ENCODE measurements around the gene ABCC3.

The ABCC3 gene

DNA sequence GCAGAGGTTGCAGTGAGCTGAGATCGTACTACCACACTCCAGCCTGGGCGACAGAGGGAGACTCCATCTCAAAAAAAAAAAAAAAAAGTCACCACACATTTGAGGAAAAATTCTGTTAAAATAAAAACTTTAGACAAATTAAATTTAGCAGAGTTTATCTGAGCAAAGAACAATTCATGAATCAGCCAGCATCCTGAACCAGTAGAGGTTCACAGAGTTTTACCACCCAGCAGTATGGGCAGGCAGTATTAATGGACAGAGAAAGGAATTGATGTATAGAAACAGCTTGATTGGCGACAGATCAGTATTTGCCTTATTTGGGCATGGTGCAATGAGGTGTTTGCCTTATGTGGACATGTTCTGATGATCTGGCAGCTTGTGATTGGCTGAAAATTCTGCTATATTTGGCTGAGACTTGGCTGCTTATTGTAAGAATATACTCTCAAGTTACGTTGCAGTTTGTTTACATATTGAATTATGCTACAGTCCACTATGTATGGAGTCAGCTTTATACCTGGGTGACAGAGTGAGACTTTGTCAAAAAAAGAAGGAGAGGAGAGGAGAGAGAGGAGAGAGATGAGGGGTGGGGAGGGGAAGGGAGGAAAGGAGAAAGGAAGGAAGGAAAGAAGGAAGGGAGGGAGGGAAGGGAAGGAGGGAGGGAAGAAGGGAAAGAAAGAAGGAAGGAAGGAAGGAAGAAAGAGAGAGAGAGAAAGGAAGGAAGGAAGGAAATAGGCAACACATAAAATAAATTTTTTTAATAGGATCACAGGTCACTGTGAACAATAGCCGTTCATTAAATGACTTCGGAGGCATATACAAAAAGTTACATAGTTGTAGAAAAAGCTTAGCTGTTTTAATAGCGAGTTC is 14.6 kb downstream of the ABCC3 start:
- no peak for DNase-seq

DNA sequence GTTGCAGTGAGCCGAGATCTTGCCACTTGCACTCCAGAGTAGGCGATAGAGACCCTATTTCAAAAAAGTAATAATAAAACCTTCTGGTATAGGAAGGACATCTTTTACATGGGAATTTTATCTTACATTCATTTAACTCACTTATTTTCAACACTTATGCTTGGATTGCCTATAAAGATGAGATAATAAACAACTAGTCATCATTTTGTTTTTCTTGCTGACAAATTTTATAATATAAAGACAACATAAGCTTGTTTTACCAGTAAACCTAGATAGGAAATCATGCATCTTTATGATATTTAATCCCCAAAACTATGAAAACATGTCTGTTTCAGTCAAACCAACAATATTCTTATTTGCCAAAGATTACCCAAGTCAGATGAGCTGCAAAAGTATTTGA is 17.0 kb downstream of the ABCC3 start:
- no peak for DNase-seq

DNA sequence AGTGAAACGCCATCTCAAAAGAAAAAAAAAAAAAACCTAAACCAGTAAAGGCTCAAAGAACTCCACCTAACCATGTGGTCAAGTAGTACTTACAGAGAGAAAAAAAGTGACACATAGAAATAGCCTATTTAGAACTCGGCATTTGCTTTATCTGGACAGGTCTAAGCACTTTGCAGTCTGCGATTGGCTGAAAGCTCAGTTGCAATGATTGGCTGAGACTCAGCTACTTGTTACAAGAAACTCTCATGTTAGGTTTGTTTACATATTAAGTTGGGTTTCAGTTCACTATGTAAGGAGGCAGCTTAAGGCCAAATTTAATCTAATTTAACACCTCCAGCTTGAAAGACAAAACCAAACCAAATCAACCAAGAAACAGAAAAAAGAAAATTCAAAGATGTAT is 19.1 kb downstream of the ABCC3 start:
- no peak for DNase-seq

DNA sequence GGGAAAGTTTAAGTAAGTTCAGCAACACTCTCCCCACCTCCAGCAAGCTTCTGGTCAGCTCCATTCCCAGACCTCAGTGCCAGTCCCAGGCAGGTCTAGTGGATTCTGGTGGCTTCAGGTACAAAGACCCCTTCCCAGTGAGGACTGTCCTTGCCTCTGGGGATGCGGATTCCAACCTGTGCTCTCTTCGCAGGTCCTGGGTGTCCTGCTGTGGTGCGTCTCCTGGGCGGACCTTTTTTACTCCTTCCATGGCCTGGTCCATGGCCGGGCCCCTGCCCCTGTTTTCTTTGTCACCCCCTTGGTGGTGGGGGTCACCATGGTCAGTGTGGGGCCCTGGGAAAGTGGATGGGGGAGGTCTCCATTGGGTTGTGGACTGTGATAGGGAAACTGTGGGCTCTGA is 21.8 kb downstream of the ABCC3 start:
- DNase-seq, result no peak

DNA sequence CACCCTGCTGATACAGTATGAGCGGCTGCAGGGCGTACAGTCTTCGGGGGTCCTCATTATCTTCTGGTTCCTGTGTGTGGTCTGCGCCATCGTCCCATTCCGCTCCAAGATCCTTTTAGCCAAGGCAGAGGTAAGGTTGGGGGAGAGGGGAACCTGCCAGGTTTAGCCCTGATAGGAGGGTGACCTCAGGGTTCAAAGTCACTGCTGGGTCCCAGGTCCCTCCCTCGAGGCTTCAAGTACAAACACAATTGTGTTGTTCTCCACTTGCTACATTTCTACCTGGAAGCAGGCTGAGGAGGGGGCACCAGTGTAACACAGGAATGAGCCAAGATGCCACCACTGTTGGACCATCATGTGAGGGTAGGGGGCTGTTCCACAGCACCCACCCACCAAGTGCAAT is 22.4 kb downstream of the ABCC3 start:
- DNase-seq, result no peak

DNA sequence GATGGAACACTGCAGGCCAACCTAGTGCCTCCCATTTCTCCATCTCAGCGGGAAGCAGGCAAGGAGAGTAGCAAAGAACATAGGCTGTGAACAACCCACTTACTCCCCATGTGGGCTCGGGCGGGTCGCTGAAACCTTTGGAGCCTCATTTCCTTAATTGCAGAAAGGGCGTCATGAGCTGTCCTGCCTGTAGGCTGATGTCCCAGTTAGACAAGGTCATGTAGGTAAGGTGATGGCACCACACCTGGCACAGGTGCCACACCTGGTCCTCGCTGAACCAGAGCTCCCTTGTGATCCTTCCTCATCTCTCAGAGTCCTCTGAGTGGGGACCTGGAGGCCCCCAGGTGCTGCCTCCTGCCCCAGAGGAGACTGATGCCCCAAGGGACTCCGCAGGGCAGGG is 22.9 kb downstream of the ABCC3 start:
- DNase-seq, result no peak

DNA sequence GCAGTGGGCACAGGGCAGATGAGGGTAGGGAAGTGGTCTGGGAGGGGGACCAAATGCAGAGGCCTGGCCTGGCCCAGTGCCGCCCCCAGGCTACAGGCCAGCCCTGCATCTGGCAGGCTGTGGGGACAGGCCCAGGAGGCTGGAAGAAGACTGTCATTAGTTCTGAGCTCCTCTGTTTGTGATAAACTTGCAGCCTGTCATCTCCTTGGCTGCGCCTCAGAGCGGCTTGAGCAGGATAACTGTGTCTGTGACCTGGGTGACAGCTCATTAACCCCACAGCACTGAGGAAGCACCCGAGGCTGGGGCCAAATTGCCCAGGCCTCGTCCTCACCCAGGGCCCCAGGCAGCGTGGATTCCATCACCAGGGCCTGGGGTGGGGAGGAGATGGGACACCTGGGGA is 23.9 kb downstream of the ABCC3 start:
- DNase-seq, result no peak

DNA sequence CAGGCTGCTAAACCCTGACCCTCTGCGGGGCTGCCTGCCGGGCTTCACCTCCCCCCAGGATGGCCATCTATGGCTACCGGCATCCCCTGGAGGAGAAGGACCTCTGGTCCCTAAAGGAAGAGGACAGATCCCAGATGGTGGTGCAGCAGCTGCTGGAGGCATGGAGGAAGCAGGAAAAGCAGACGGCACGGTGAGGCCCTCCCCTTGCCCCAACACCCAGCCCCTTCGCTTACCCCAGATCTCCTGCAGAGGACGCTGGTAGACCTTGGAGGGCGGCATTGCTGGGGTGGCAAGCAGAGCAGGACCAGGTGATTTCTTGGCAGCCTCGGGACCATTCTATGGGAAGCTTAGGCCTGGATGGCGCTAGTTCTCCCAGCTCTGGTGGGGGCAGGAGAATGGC is 24.5 kb downstream of the ABCC3 start:
- no peak for DNase-seq

DNA sequence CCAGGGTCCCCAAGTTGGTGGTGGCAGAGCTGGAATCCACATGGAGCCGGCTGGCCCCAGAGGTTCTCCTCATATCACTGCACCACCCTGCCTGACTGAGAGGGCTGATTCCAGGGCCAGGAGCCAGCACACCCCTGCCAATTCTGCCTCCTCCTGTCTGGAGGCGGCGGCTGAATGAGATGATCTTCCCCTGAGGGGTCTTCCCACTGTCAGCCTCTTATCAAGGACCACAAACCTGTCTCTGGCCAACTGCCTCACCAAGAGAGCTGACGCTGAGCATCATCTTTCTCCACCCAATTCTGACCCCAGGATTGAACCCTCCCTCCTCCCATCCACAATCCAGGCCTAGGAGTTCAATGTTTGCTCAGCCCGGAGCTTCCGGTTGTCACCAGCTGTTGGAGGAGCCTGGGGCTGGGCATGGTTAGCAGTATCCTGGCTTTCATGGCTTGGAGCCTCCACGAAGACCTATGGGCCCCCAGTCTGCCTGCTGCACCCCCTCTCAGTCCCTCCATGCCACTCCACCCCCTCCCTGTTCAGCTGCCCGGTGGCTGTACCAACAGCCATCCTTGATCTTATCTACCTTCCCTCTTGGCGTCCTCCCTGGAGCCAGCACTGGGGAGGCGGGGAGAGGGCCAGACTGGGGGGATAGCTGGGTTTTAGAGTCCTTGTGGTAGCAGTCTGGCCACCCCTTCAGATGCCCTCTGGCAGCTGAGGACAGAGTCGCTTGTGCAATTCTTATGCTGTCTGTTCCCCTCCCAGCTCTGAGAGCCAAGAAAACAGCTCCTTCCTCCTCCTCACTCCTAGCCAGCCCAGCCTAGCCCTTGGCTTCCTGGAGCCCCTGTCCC is 25.6 kb downstream of the ABCC3 start:
- no peak for DNase-seq

DNA sequence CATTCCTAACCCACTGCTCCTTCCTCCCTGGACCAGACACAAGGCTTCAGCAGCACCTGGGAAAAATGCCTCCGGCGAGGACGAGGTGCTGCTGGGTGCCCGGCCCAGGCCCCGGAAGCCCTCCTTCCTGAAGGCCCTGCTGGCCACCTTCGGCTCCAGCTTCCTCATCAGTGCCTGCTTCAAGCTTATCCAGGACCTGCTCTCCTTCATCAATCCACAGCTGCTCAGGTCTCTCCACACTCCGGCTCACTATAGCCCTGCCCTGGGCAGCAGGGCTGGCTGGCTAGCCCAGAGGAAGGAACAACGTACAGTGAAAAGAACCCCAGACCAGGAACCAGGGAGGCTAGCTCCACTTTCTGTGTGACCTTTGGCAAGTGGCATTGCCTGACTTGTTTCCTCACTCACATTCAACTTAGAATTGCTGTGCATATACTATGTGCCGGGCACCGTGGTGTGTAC is 26.2 kb downstream of the ABCC3 start:
- DNase-seq, result no peak

DNA sequence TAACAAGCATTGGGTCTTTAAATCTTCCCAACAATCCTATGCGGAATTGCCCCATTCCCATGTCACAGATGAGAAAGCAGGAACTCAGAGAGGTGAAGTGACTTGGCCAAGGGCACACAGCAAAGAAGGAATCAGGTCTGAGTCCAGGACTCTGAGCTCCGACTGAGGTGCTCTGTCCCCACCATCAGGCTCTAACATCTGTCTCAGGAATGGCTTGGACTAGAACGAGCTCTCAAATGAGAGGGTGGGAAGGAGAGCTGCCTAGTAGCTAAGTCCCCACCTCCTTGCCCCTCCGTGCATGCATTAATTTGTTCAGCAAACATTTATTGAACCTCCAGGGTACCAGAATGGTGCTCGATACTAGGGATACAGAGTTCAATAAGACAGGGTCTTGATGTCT is 26.7 kb downstream of the ABCC3 start:
- DNase-seq, result no peak

DNA sequence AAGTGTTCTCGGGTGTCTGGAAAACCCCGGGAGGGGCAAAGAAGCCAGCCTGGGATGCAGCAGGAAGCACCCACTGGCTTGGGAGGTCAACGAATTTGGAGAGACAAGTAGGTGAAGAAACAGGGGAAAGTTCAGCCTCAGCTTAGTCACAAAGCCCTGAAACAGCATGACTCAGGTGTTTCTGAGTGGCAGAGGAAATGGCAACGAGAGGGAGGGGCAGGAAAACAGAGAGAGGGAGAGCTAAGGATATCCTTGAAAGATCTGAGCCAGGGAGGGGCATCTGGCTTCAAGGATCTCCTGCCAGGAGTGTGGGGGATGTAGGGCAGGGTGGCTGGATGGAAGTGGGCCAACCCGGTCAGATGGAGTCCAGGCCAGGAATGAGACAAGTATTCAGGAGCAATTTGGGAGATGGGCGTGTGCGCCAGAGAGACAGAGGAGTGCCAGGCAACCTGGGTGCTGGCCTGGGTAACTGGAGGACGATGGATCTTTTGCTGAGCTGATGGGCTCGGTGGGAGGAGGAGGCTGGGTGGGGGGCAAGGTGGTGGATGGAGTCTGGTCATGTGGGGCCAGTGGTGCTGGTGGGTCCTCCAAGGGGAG is 27.2 kb downstream of the ABCC3 start:
- no peak for DNase-seq

DNA sequence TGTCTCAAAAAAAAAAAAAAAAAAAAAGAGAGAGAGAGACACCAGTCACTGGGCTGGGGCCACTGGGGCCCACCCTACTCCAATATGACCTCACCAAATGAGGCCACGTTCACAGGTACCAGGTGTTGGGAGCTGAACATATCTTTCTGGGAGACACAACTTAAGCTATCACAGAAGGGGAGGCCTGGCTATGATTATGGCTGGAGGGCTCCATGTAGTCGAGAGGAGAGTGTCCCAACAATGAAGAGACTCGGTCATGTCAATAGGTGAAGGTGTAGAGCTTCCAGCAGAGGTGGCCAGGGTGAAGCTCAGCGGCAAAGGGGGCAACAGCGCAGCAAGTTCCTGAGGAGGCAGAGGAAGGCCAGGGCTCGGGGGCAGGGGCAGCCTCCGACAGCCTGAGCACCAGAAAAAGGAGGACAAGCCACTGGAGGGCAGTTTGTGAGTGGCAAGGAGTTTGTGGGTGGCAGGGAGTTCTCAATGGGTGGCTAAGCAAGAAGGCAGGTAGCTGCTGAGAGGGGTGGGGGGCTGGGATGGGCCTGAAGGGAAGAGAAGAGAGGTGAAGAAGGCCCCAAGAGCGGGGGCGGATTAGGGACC is 28.0 kb downstream of the ABCC3 start:
- no peak for DNase-seq

DNA sequence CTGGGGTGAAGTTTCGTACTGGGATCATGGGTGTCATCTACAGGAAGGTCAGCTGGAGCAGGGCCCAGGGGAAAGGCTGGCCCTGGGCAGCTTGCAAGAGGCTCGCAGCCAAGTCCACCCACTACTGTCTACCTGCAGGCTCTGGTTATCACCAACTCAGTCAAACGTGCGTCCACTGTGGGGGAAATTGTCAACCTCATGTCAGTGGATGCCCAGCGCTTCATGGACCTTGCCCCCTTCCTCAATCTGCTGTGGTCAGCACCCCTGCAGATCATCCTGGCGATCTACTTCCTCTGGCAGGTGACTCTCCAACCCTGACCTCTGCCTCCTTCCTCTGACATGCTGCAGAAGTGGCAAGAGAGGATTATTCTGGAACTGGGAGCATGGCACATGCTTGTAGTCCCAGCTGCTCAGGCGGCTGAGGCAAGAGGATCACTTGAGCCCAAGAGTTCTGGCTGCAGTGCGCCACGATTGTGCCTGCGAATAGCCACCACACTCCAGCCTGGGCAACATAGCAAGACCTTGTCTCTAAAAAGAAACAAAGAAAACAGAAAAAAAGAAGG is 29.2 kb downstream of the ABCC3 start:
- DNase-seq, result no peak

DNA sequence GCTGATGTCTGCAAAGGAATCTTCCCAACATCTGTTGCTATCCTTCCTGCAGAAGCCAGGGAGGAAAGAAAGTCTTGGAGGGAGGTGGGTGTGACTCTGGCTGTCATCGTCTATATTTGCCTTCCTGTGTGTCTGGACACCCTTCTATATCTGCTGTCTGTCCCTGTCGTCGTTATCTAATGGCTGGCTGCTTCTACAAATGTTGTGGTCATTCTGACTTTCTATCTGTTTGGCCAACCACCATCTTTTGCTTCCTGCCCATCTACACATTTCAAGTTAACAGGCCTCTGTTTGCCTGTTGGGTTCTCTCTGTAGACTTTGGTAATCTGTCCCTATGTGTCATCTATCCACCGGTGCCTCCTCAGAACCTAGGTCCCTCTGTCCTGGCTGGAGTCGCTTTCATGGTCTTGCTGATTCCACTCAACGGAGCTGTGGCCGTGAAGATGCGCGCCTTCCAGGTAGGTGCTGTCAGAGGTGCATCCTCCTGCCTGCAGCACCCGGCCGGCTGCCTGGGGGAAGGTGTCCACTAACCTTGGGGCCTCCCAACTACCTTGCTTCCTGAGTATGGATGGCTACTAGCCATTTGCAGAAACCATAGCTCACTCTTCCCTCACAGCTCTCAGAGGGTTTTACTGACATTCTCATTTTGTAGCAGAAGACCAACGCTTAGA is 30.2 kb downstream of the ABCC3 start:
- no peak for DNase-seq

DNA sequence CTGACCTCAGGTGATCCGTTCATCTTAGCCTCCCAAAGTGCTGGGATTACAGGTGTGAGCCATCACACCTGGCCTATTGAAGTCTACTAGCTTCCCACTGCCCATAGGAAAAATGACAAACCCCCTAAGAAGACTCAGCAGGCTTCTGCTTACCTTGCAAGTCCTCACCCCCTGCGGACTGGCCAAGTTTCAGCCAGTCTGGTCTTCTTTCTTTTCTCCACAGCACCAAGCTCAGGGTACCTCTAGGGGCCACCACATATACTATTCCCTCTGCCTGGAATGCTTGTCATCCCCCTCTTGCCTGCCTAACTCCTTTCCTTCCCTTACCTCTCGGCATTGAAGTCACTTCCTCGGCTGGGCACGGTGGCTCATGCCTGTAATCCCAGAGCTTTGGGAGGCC is 31.2 kb downstream of the ABCC3 start:
- no peak for DNase-seq

DNA sequence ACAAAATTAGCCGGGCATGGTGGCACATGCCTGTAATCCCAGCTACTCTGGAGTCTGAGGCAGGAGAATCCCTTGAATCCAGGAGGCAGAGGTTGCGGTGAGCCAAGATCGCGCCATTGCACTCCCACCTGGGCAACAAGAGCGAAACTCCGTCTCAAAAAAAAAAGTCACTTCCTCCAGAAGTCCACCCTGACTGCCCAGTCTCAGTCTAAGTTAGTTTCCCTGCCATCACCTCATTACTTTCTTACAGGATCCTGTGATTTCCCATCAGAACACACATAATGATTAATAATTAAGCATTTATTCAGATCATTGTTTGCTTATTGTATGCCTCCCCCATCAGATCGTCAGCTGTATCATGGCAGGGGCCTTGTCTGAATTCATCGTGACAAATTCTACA is 31.6 kb downstream of the ABCC3 start:
- no peak for DNase-seq

DNA sequence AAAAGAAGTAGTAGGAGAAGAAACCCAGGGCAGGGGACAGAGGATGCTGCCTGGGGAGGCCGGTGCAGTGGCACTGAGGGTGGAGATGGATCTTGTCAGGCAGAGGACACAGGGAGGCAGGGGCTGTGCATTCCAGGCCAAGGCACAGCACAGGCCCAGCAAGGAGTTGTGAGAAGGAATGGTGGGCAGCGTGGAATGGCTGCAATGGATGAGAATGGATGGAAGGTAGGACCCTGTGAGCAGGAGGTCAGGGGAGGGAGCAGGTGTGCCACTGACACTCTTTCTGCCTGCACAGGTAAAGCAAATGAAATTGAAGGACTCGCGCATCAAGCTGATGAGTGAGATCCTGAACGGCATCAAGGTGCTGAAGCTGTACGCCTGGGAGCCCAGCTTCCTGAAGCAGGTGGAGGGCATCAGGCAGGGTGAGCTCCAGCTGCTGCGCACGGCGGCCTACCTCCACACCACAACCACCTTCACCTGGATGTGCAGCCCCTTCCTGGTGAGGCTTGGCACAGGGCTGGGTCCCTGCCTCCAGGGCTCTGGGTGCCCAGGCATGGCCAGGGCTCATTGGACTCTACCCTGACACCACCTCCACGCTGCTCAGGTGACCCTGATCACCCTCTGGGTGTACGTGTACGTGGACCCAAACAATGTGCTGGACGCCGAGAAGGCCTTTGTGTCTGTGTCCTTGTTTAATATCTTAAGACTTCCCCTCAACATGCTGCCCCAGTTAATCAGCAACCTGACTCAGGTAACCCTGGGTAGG is 32.8 kb downstream of the ABCC3 start:
- no peak for DNase-seq

DNA sequence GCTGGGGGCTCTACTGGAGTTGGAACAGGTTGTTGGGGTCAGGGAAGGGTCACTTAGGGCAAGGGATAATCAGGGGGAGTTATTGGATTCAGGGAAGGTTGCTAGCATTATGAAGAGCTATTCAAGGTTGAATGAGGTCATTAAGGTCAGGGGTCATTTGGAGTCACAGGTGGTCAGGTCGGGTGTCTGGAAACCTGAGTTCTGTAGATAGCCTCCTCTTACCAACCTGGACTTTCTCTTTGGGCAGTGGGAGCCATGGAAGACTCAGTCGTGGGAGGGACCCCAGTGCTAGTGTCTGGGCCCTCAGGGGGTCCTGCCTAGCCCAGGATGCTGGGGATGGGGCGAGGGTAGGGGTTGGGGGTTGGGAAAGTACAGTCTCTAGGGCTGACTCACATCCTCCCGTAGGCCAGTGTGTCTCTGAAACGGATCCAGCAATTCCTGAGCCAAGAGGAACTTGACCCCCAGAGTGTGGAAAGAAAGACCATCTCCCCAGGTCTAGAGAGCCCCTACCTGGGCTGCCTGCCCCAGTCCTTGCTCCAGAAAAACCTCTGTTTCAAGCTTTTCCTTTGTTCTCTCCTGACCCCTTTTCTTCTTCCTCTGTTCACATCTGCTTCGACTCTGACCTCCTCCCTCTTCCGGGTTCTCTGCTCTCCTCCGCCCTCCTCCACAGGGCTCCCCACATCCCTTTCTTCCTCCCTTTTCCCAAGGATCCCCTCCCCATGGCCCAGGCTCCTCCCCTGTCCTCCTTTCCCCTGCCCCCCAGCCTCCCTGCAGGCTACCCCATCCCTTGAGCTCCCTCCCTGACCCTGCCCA is 33.5 kb downstream of the ABCC3 start:
- no peak for DNase-seq

DNA sequence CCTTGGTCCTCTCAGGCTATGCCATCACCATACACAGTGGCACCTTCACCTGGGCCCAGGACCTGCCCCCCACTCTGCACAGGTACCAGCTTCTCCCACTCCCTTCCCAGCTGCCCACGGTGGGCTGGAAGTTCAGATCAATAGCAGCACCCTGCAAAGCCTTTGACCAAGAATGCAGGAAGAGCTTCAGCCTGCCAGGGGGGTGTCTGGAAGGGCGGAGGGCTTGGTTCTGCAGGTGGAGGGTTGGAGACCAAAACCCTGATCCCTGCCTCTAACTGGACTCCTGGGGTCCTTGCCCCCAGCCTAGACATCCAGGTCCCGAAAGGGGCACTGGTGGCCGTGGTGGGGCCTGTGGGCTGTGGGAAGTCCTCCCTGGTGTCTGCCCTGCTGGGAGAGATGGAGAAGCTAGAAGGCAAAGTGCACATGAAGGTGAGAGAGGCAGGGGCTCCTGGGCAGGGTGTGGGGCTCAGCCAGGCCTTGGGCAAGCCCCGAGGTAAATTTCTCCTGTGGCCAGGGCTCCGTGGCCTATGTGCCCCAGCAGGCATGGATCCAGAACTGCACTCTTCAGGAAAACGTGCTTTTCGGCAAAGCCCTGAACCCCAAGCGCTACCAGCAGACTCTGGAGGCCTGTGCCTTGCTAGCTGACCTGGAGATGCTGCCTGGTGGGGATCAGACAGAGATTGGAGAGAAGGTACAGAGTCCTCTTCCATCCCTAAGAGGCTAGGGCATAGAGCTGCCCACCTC is 34.3 kb downstream of the ABCC3 start:
- DNase-seq, result no peak

Data from NCI-H187 treated with DMSO at 0.1 percent for 48 hours (cell line).